Panc1 (cell line): ENCODE measurements around the gene LMNTD2. TPM values are rescaled to one million over a fixed set of nuclear protein-coding genes. Genes with fewer than 3 reads are reported as not detected.

ENCODE experiments used
- ATAC-seq: fragments of 200-7000 bp; cut with Tn5 transposase; 2 replicates; pipeline ENCODE4 v1.9.1; 2020; ENCODE audit warnings: mild to moderate bottlenecking, moderate library complexity
- BruUV-seq: library from RNA; stranded (reverse); fragments of 400-500 nt; replicated peaks from 2 replicates; lab custom pipeline; 2021; lab: Mats Ljungman, UMichigan
- CTCF ChIA-PET: fragments of 300-600 bp; sonication (Branson Sonifier 250); formaldehyde crosslinking; loops from one replicate; lab custom pipeline; 2022; ENCODE audit warnings: antibody characterized with exemption; lab: Charles Lee
- POLR2A ChIA-PET: fragments of 300-600 bp; sonication (Branson Sonifier 250); formaldehyde crosslinking; loops from one replicate; lab custom pipeline; 2022; ENCODE audit warnings: antibody characterized with exemption; lab: Charles Lee
- DNase-seq: peaks from one replicate; pipeline ENCODE4 v3.0.0-alpha.2; 2010; ENCODE audit warnings: low read depth, low spot score
- H3K27ac ChIP-seq: 2 replicates; pipeline ENCODE4 v1.5.1; 2011; ENCODE audit warnings: mild to moderate bottlenecking, low read length, inconsistent platforms
- H3K27me3 ChIP-seq: fragments of 200-500 bp; sonication (Bioruptor generic); 2 replicates; pipeline ENCODE4 v1.6.0; 2014; ENCODE audit warnings: low read length, inconsistent platforms; ENCODE audit not compliant: control insufficient read depth, insufficient read depth
- H3K36me3 ChIP-seq: fragments of 200-500 bp; sonication (Bioruptor generic); 2 replicates; pipeline ENCODE4 v1.5.1; 2014; ENCODE audit warnings: inconsistent platforms, mild to moderate bottlenecking, low read length, moderate library complexity; ENCODE audit not compliant: control insufficient read depth, insufficient read depth
- H3K4me1 ChIP-seq: 2 replicates; pipeline ENCODE4 v1.5.1; 2011; ENCODE audit warnings: inconsistent platforms, mild to moderate bottlenecking, low read length, moderate library complexity; ENCODE audit not compliant: control insufficient read depth, insufficient read depth
- H3K4me3 ChIP-seq, 2 experiments: 2 replicates each; pipeline ENCODE4 v1.5.1; 2011 to 2012; ENCODE audit warnings: low read depth in 2 of 2, low read length in 2 of 2, mild to moderate bottlenecking in 2 of 2, inconsistent platforms in 1 of 2, moderate library complexity in 1 of 2
- H3K9me3 ChIP-seq: fragments of 200-500 bp; sonication (Bioruptor generic); 2 replicates; pipeline ENCODE4 v1.5.1; 2014; ENCODE audit warnings: low read depth, mild to moderate bottlenecking, inconsistent platforms, low read length, moderate library complexity; ENCODE audit not compliant: control insufficient read depth, insufficient read depth
- CTCF ChIP-seq: fragments of 450-650 bp; IDR thresholded peaks from 2 replicates; pipeline ENCODE4 v1.5.1; 2017; ENCODE audit warnings: mild to moderate bottlenecking
- POLR2AphosphoS5 ChIP-seq: IDR thresholded peaks from 2 replicates; pipeline ENCODE4 v1.6.1; 2012; ENCODE audit warnings: mild to moderate bottlenecking, low read depth, low read length, moderate library complexity
- REST ChIP-seq, 2 experiments: IDR thresholded peaks; 2 replicates each; pipeline ENCODE4 v1.6.1; 2011 to 2012; ENCODE audit warnings: low read depth in 2 of 2, control low read depth in 1 of 2, low read length in 1 of 2, mild to moderate bottlenecking in 1 of 2, moderate library complexity in 1 of 2; ENCODE audit not compliant: insufficient read depth in 1 of 2
- SIN3A ChIP-seq: IDR thresholded peaks from 2 replicates; pipeline ENCODE4 v1.6.1; 2012; ENCODE audit warnings: low read depth, mild to moderate bottlenecking, low read length, moderate library complexity, borderline replicate concordance; ENCODE audit not compliant: insufficient read depth
- TCF7L2 ChIP-seq: IDR thresholded peaks from 2 replicates; pipeline ENCODE4 v1.6.1; 2011; ENCODE audit warnings: mild to moderate bottlenecking, low read depth, low read length, inconsistent platforms
- in situ Hi-C: cut with HindIII; loops from 2 replicates; pipeline ENCODE4 v1.10.0; 2016; ENCODE audit warnings: low sequenced_read_pairs, low pct_unique_long_range_greater_than_20kb
- intact Hi-C: fragments of 100-400 bp; cut with micrococcal nuclease; formaldehyde crosslinking; loops from one replicate; pipeline ENCODE4 v1.10.0; 2022; ENCODE audit not compliant: unreplicated experiment
- total RNA-seq: library from RNA; stranded (reverse); gene quantifications from one replicate; pipeline ENCODE4 v1.2.1, GENCODE V29; 2021; ENCODE audit not compliant: unreplicated experiment

Gene LMNTD2
- total RNA-seq, 1 experiment from 2014 or later, result 21.8 TPM

GRCh38 chr11:520428-521176 lies 39.9 kb downstream of the LMNTD2 start:
- no peak for TF ChIP-seq SIN3A
- no peak for TF ChIP-seq TCF7L2
- no peak for TF ChIP-seq CTCF
- no peak for TF ChIP-seq POLR2AphosphoS5
- no peak for TF ChIP-seq REST (IDR thresholded peaks at IDR 0.05; ENCODE audit: insufficient read depth in 1 of 2, low read depth in 2 of 2, low read length in 1 of 2)
- no peak for DNase-seq
- BruUV-seq, result no TSS peak
- in situ Hi-C loops, result no loop called here
- POLR2A ChIA-PET, result interaction anchor here (1.7 kb wide), 1 partner anchor 12 kb away, joined by 8 read pairs; no protein-coding TSS in a partner anchor
- ATAC-seq, result no peak
- CTCF ChIA-PET, result no interaction called here
- peaks cover 3% of the 10 kb centered on the region; the same call in 1 of the 2 replicates for H3K9me3 ChIP-seq
- no peaks in the 10 kb centered on the region for H3K27me3 ChIP-seq
- H3K4me3 ChIP-seq, result no peak overlapping the region
- intact Hi-C loops, result no loop called here
- no peaks in the 10 kb centered on the region for H3K36me3 ChIP-seq
- H3K27ac ChIP-seq, result no peak overlapping the region
- H3K4me1 ChIP-seq, result peaks cover 6% of the 10 kb centered on the region; the same call in 1 of the 2 replicates

GRCh38 chr11:518463-519202 lies 41.9 kb downstream of the LMNTD2 start:
- POLR2A ChIA-PET, result interaction anchor here (0.5 to 1.3 kb wide), 4 partner anchors 12 to 375 kb away, joined by 3 to 5 read pairs (median 4); partner anchors contain the start of gene HRAS
- peak; percentile 99 for ATAC-seq
- DNase-seq, result peak; percentile 87
- no peaks in the 10 kb centered on the region for H3K36me3 ChIP-seq
- H3K9me3 ChIP-seq, result peaks cover 3% of the 10 kb centered on the region; the same call in 1 of the 2 replicates
- H3K4me3 ChIP-seq, result peak overlapping the region; percentile 35 to 73
- peaks cover 6% of the 10 kb centered on the region; the same call in 1 of the 2 replicates for H3K4me1 ChIP-seq
- intact Hi-C loops (loop anchor here (5.0 kb wide), 1 partner anchor 66 kb away; the partner anchor contains the start of gene PTDSS2), in situ Hi-C loops (no loop called here)
- H3K27me3 ChIP-seq, result no peaks in the 10 kb centered on the region
- CTCF ChIA-PET, result interaction anchor here (0.6 to 1.6 kb wide), 8 partner anchors 14 to 197 kb away, joined by 3 to 11 read pairs (median 4); no protein-coding TSS in a partner anchor
- H3K27ac ChIP-seq, result peak overlapping the region; percentile 77
- no peak for TF ChIP-seq REST (IDR thresholded peaks at IDR 0.05; ENCODE audit: insufficient read depth in 1 of 2, low read depth in 2 of 2, low read length in 1 of 2)
- TF ChIP-seq TCF7L2, result peak; percentile 62; the same call in 1 of the 2 replicates
- peak; percentile 67; the same call in 1 of the 2 replicates for TF ChIP-seq POLR2AphosphoS5
- TF ChIP-seq CTCF, result peak; percentile 100
- TF ChIP-seq SIN3A, result peak; percentile 92; the same call in 1 of the 2 replicates
- no TSS peak for BruUV-seq
